GM12801 (cell line): ENCODE data around the gene SEMA5A.

Experiments
- CTCF ChIP-seq: IDR thresholded peaks from one replicate; pipeline ENCODE4 v1.5.1; 2011; ENCODE audit warnings: control low read depth; ENCODE audit not compliant: insufficient read length; ENCODE audit errors: extremely low read depth

Gene SEMA5A

GRCh38 chr5:9395706-9396105, 150.2 kb downstream of the SEMA5A start:
- no peak for TF ChIP-seq CTCF

GRCh38 chr5:9394221-9394620, 151.7 kb downstream of the SEMA5A start:
- TF ChIP-seq CTCF, result no peak

GRCh38 chr5:9392625-9393024, 153.2 kb downstream of the SEMA5A start:
- TF ChIP-seq CTCF, result no peak

GRCh38 chr5:9391080-9391479, 154.8 kb downstream of the SEMA5A start:
- no peak for TF ChIP-seq CTCF

- TF ChIP-seq CTCF, result no peak
Measured at GRCh38 chr5:9390113-9390512, 155.8 kb downstream of the SEMA5A start.

- no peak for TF ChIP-seq CTCF
Measured at GRCh38 chr5:9388941-9389674, 156.8 kb downstream of the SEMA5A start.

- no peak for TF ChIP-seq CTCF
Measured at GRCh38 chr5:9387879-9388278, 158.0 kb downstream of the SEMA5A start.
